CD8-positive, alpha-beta memory T cell (primary cell): ENCODE results near the gene DHX40. TPM values are rescaled to one million over a fixed set of nuclear protein-coding genes. Genes with fewer than 3 reads are reported as not detected.
"Not testable (repeated sequence)": the region's sequence is repeated elsewhere in the genome, so short reads cannot be mapped to it uniquely, and the experiment has no call there.

Experiments
- CTCF ChIA-PET: fragments of 350-600 bp; sonication (Branson Sonifier 250); formaldehyde crosslinking; loops from one replicate; lab custom pipeline; 2021; ENCODE audit warnings: antibody characterized with exemption; lab: Charles Lee
- POLR2A ChIA-PET: fragments of 350-600 bp; sonication (Branson Sonifier 250); formaldehyde crosslinking; loops from one replicate; lab custom pipeline; 2021; ENCODE audit warnings: antibody characterized with exemption; lab: Charles Lee
- DNase-seq, 5 donors: peaks; one replicate each; pipeline versions ENCODE4 v3.0.0 to v3.0.0-alpha.2; 2020 to 2022; ENCODE audit warnings: mixed read lengths in 1 of 5
- H3K27ac ChIP-seq: one replicate; pipeline ENCODE4 v1.7.0; 2013; ENCODE audit warnings: low read depth, mild to moderate bottlenecking, low read length, moderate library complexity
- H3K27me3 ChIP-seq: 2 replicates; pipeline ENCODE4 v1.7.0; 2013; ENCODE audit warnings: low read length, mild to moderate bottlenecking; ENCODE audit not compliant: insufficient read depth, poor library complexity, severe bottlenecking
- H3K36me3 ChIP-seq: 2 replicates; pipeline ENCODE4 v1.7.0; 2013; ENCODE audit warnings: mild to moderate bottlenecking, low read length, moderate library complexity; ENCODE audit not compliant: insufficient read depth
- H3K4me1 ChIP-seq: 2 replicates; pipeline ENCODE4 v1.7.0; 2013; ENCODE audit warnings: mild to moderate bottlenecking, low read length, moderate library complexity; ENCODE audit not compliant: insufficient read depth
- H3K4me3 ChIP-seq: 2 replicates; pipeline ENCODE4 v1.7.0; 2013; ENCODE audit warnings: mild to moderate bottlenecking, low read length
- H3K9me3 ChIP-seq: 2 replicates; pipeline ENCODE4 v1.7.0; 2013; ENCODE audit warnings: mild to moderate bottlenecking, low read length
- H3K27ac Mint-ChIP-seq, 8 donors: one replicate each; pipeline ENCODE4 v1.8.0; 2020 to 2021; ENCODE audit warnings: mixed read lengths in 8 of 8, mild to moderate bottlenecking in 6 of 8, inconsistent platforms in 3 of 8, moderate library complexity in 3 of 8
- H3K27me3 Mint-ChIP-seq, 2 donors: one replicate each; pipeline ENCODE4 v1.8.0; 2020 to 2021; ENCODE audit warnings: mixed read lengths in 2 of 2, mild to moderate bottlenecking in 1 of 2, moderate library complexity in 1 of 2
- H3K36me3 Mint-ChIP-seq, 3 donors: one replicate each; pipeline ENCODE4 v1.8.0; 2020 to 2021; ENCODE audit warnings: mixed read lengths in 3 of 3, inconsistent platforms in 1 of 3, mild to moderate bottlenecking in 1 of 3
- H3K4me1 Mint-ChIP-seq, 3 donors: one replicate each; pipeline ENCODE4 v1.8.0; 2020 to 2021; ENCODE audit warnings: mixed read lengths in 3 of 3, inconsistent platforms in 1 of 3, mild to moderate bottlenecking in 1 of 3
- H3K4me3 Mint-ChIP-seq, 7 donors: one replicate each; pipeline ENCODE4 v1.8.0; 2020 to 2021; ENCODE audit warnings: mixed read lengths in 7 of 7, mild to moderate bottlenecking in 6 of 7, moderate library complexity in 4 of 7, inconsistent platforms in 2 of 7
- H3K9me3 Mint-ChIP-seq, 5 donors: one replicate each; pipeline ENCODE4 v1.8.0; 2020 to 2022; ENCODE audit warnings: mixed read lengths in 5 of 5, mild to moderate bottlenecking in 3 of 5, moderate library complexity in 2 of 5, inconsistent platforms in 1 of 5
- polyA plus RNA-seq: library from polyadenylated mRNA; unstranded; fragments of 300-500 nt; fragmentation: Illumina TruSeq; gene quantifications from one replicate; pipeline ENCODE4 v1.2.3, GENCODE V29; 2021
- total RNA-seq, 2 experiments: library from RNA; stranded (reverse); gene quantifications; one replicate each; pipeline ENCODE4 v1.2.3, GENCODE V29; 2021

The DHX40 gene
- total and polyA plus RNA-seq, 3 experiments from 2014 or later: 17.9 to 23.2 (median 22.3) TPM

- not testable (repeated sequence) for H3K4me3 Mint-ChIP-seq, H3K36me3 ChIP-seq
Observed at GRCh38 chr17:59569151-59569550, 3.7 kb downstream of the DHX40 start.

GRCh38 chr17:59572301-59572924, 7.0 kb downstream of the DHX40 start:
- Histone ChIP-seq H3K36me3 (peaks cover 8% of the 10 kb centered on the region), H3K27ac (no peak overlapping the region), H3K27me3 (no peaks in the 10 kb centered on the region), H3K4me3 (no peak overlapping the region), H3K4me1 (no peaks in the 10 kb centered on the region), H3K9me3 (no peaks in the 10 kb centered on the region)
- H3K4me1 Mint-ChIP-seq: peaks cover 4 to 20% (median 5%) of the 10 kb centered on the region in 3 donors
- no peaks in the 10 kb centered on the region for H3K27me3 Mint-ChIP-seq
- peak overlapping the region in 1 of 7 donors; percentile 54 for H3K4me3 Mint-ChIP-seq
- no peaks in the 10 kb centered on the region for H3K9me3 Mint-ChIP-seq
- peak overlapping the region in 4 of 8 donors; percentile 5 to 62 (median 38) for H3K27ac Mint-ChIP-seq
- ChIA-PET CTCF (no interaction called here), POLR2A (no interaction called here)
- DNase-seq: no peak
- peaks cover 3 to 26% (median 4%) of the 10 kb centered on the region in 3 donors for H3K36me3 Mint-ChIP-seq

More at GRCh38 chr17:59569151-59569550, 3.7 kb downstream of the DHX40 start:
- H3K27ac ChIP-seq, H3K9me3 Mint-ChIP-seq, H3K9me3 ChIP-seq, H3K4me3 ChIP-seq, H3K27me3 ChIP-seq, H3K27ac Mint-ChIP-seq, DNase-seq, CTCF ChIA-PET, H3K27me3 Mint-ChIP-seq: not testable (repeated sequence)
- H3K36me3 Mint-ChIP-seq: peaks cover 3 to 28% (median 4%) of the 10 kb centered on the region in 3 donors
- POLR2A ChIA-PET: interaction anchor here (0.7 kb wide), 1 partner anchor 128 kb away, joined by 4 read pairs; no protein-coding TSS in a partner anchor
- H3K4me1 Mint-ChIP-seq: peaks cover 25 to 46% (median 30%) of the 10 kb centered on the region in 3 donors
- H3K4me1 ChIP-seq: peaks cover 20% of the 10 kb centered on the region

GRCh38 chr17:59584168-59584567, 18.8 kb downstream of the DHX40 start:
- H3K4me3 Mint-ChIP-seq, H3K9me3 Mint-ChIP-seq, H3K9me3 ChIP-seq, POLR2A ChIA-PET, H3K27ac Mint-ChIP-seq, H3K36me3 Mint-ChIP-seq, H3K36me3 ChIP-seq, H3K27ac ChIP-seq, H3K4me1 Mint-ChIP-seq, H3K4me3 ChIP-seq, CTCF ChIA-PET, H3K4me1 ChIP-seq, H3K27me3 ChIP-seq, DNase-seq, H3K27me3 Mint-ChIP-seq: not testable (repeated sequence)

- peak overlapping the region in 1 of 8 donors; percentile 14 for H3K27ac Mint-ChIP-seq
- no peaks in the 10 kb centered on the region for H3K4me1 Mint-ChIP-seq
- H3K27me3 Mint-ChIP-seq: no peaks in the 10 kb centered on the region
- H3K9me3 Mint-ChIP-seq: no peaks in the 10 kb centered on the region
- POLR2A ChIA-PET: no interaction called here
- H3K4me3 Mint-ChIP-seq: no peak overlapping the region
- CTCF ChIA-PET: no interaction called here
- H3K4me1 ChIP-seq: no peaks in the 10 kb centered on the region
- H3K4me3 ChIP-seq: no peak overlapping the region
- no peaks in the 10 kb centered on the region for H3K27me3 ChIP-seq
- DNase-seq: no peak
- H3K36me3 Mint-ChIP-seq: peaks cover 10 to 43% (median 22%) of the 10 kb centered on the region in 3 donors
- H3K27ac ChIP-seq: no peak overlapping the region
- peaks cover 22% of the 10 kb centered on the region for H3K36me3 ChIP-seq
- no peaks in the 10 kb centered on the region for H3K9me3 ChIP-seq
Observed at GRCh38 chr17:59600169-59600568, 34.8 kb downstream of the DHX40 start.

GRCh38 chr17:59601130-59601529, 35.7 kb downstream of the DHX40 start:
- Mint-ChIP-seq H3K27ac (peak overlapping the region in 2 of 8 donors; percentile 34 to 48), H3K27me3 (no peaks in the 10 kb centered on the region), H3K4me3 (no peak overlapping the region), H3K36me3 (peaks cover 10 to 51% (median 25%) of the 10 kb centered on the region in 3 donors), H3K9me3 (no peaks in the 10 kb centered on the region), H3K4me1 (no peaks in the 10 kb centered on the region)
- H3K36me3 ChIP-seq: peaks cover 22% of the 10 kb centered on the region
- CTCF ChIA-PET: no interaction called here
- DNase-seq: no peak
- H3K4me3 ChIP-seq: no peak overlapping the region
- POLR2A ChIA-PET: no interaction called here
- H3K9me3 ChIP-seq: no peaks in the 10 kb centered on the region
- no peaks in the 10 kb centered on the region for H3K4me1 ChIP-seq
- no peaks in the 10 kb centered on the region for H3K27me3 ChIP-seq
- no peak overlapping the region for H3K27ac ChIP-seq

- H3K36me3 ChIP-seq: peaks cover 19% of the 10 kb centered on the region
Observed at GRCh38 chr17:59607061-59607460, 41.7 kb downstream of the DHX40 start.

GRCh38 chr17:59607817-59608403, 42.5 kb downstream of the DHX40 start:
- no peak overlapping the region for H3K4me3 ChIP-seq
- no peak overlapping the region for H3K27ac ChIP-seq
- H3K9me3 ChIP-seq: no peaks in the 10 kb centered on the region
- Mint-ChIP-seq H3K4me1 (no peaks in the 10 kb centered on the region), H3K27ac (no peak overlapping the region), H3K27me3 (no peaks in the 10 kb centered on the region), H3K4me3 (no peak overlapping the region), H3K9me3 (no peaks in the 10 kb centered on the region), H3K36me3 (peaks cover 10 to 59% (median 26%) of the 10 kb centered on the region in 3 donors)
- no peaks in the 10 kb centered on the region for H3K4me1 ChIP-seq
- H3K27me3 ChIP-seq: no peaks in the 10 kb centered on the region
- peak in 1 of 5 donors; percentile 3 for DNase-seq
- H3K36me3 ChIP-seq: peaks cover 19% of the 10 kb centered on the region
- POLR2A ChIA-PET: interaction anchor here (0.6 kb wide), 1 partner anchor 319 kb away, joined by 5 read pairs; no protein-coding TSS in a partner anchor
- CTCF ChIA-PET: interaction anchor here (1.0 to 1.5 kb wide), 4 partner anchors 9 to 262 kb away, joined by 3 to 5 read pairs (median 4); partner anchors contain the start of gene CLTC

More at GRCh38 chr17:59607061-59607460, 41.7 kb downstream of the DHX40 start:
- no peaks in the 10 kb centered on the region for H3K27me3 Mint-ChIP-seq
- Histone ChIP-seq H3K4me3 (no peak overlapping the region), H3K27me3 (no peaks in the 10 kb centered on the region), H3K27ac (no peak overlapping the region), H3K9me3 (no peaks in the 10 kb centered on the region), H3K4me1 (no peaks in the 10 kb centered on the region)
- no peak for DNase-seq
- H3K4me1 Mint-ChIP-seq: no peaks in the 10 kb centered on the region
- H3K27ac Mint-ChIP-seq: peak overlapping the region in 1 of 8 donors; percentile 24
- no peak overlapping the region for H3K4me3 Mint-ChIP-seq
- ChIA-PET POLR2A (no interaction called here), CTCF (interaction anchor here (1.0 to 1.5 kb wide), 2 partner anchors 10 to 141 kb away, joined by 3 read pairs; no protein-coding TSS in a partner anchor)
- H3K36me3 Mint-ChIP-seq: peaks cover 10 to 65% (median 29%) of the 10 kb centered on the region in 3 donors
- no peaks in the 10 kb centered on the region for H3K9me3 Mint-ChIP-seq

GRCh38 chr17:59611503-59611902, 46.1 kb downstream of the DHX40 start:
- Histone ChIP-seq H3K27me3 (no peaks in the 10 kb centered on the region), H3K27ac (no peak overlapping the region), H3K4me1 (no peaks in the 10 kb centered on the region), H3K4me3 (no peak overlapping the region), H3K9me3 (no peaks in the 10 kb centered on the region), H3K36me3 (peaks cover 6% of the 10 kb centered on the region)
- H3K27me3 Mint-ChIP-seq: no peaks in the 10 kb centered on the region
- no peak for DNase-seq
- H3K27ac Mint-ChIP-seq: no peak overlapping the region
- no peak overlapping the region for H3K4me3 Mint-ChIP-seq
- ChIA-PET CTCF (interaction anchor here (0.6 kb wide), 1 partner anchor 39 kb away, joined by 4 read pairs; no protein-coding TSS in a partner anchor), POLR2A (no interaction called here)
- no peaks in the 10 kb centered on the region for H3K9me3 Mint-ChIP-seq
- no peaks in the 10 kb centered on the region for H3K4me1 Mint-ChIP-seq
- H3K36me3 Mint-ChIP-seq: peaks cover 10 to 30% (median 16%) of the 10 kb centered on the region in 3 donors
